GM20000 (cell line): ENCODE measurements around the gene SOCS1.

Source experiments
- DNase-seq: peaks from one replicate; pipeline ENCODE4 v3.0.0; 2012; ENCODE audit warnings: low spot score
- CTCF ChIP-seq: IDR thresholded peaks from 2 replicates; pipeline ENCODE4 v1.5.1; 2012; ENCODE audit warnings: mild to moderate bottlenecking, control low read depth; ENCODE audit errors: extremely low read depth, missing control alignments

SOCS1 gene

GRCh38 chr16:11298143-11298900, 42.3 kb upstream of the SOCS1 start:
- TF ChIP-seq CTCF = no peak
- DNase-seq = no peak

- DNase-seq = peak; percentile 72
- no peak for TF ChIP-seq CTCF
Measured at GRCh38 chr16:11297492-11298142, 41.6 kb upstream of the SOCS1 start.

GRCh38 chr16:11296706-11297491, 40.9 kb upstream of the SOCS1 start:
- DNase-seq = no peak
- no peak for TF ChIP-seq CTCF

- TF ChIP-seq CTCF = no peak
- no peak for DNase-seq
Measured at GRCh38 chr16:11296351-11296705, 40.3 kb upstream of the SOCS1 start.

- no peak for DNase-seq
- no peak for TF ChIP-seq CTCF
Measured at GRCh38 chr16:11295672-11296071, 39.7 kb upstream of the SOCS1 start.

- TF ChIP-seq CTCF = no peak
- no peak for DNase-seq
Measured at GRCh38 chr16:11292076-11292748, 36.2 kb upstream of the SOCS1 start.
